HL-60 (cell line): Measurements from ENCODE around the gene GGT7.

Source experiments
- SPI1 ChIP-seq: IDR thresholded peaks from 2 replicates; pipeline ENCODE4 v1.6.1; 2012; ENCODE audit warnings: low read depth, mild to moderate bottlenecking, borderline replicate concordance
- TF ChIP-seq, protein P1 (sequence below): IDR thresholded peaks from one replicate; pipeline ENCODE4 v1.5.1; 2011; ENCODE audit warnings: low read length, control low read depth, inconsistent platforms; ENCODE audit not compliant: insufficient read depth
- TF ChIP-seq, protein P2 (sequence below): IDR thresholded peaks from 2 replicates; pipeline ENCODE4 v1.6.1; 2012; ENCODE audit warnings: low read depth; ENCODE audit not compliant: insufficient replicate concordance

DNA sequence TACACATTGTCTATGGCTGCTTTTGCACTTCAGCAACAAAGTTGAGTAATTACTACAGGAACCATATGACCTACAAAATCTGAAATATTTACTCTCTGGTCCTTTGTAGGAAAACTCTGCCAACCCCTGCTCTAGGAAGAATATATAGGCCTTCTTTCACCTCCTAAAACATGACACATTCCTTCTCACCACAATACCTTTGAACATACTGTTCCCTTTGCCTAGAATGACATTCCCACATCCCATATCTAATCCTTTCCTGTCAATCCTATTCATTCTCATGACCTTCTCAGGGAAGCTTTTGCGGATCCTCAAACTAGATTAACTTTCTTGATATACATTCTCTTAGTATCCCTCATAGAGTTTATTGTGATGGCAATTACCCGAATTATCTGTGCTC, 29.2 kb downstream of the GGT7 start:
- TF ChIP-seq, protein P1, sequence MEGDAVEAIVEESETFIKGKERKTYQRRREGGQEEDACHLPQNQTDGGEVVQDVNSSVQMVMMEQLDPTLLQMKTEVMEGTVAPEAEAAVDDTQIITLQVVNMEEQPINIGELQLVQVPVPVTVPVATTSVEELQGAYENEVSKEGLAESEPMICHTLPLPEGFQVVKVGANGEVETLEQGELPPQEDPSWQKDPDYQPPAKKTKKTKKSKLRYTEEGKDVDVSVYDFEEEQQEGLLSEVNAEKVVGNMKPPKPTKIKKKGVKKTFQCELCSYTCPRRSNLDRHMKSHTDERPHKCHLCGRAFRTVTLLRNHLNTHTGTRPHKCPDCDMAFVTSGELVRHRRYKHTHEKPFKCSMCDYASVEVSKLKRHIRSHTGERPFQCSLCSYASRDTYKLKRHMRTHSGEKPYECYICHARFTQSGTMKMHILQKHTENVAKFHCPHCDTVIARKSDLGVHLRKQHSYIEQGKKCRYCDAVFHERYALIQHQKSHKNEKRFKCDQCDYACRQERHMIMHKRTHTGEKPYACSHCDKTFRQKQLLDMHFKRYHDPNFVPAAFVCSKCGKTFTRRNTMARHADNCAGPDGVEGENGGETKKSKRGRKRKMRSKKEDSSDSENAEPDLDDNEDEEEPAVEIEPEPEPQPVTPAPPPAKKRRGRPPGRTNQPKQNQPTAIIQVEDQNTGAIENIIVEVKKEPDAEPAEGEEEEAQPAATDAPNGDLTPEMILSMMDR: no peak
- TF ChIP-seq, protein P2, sequence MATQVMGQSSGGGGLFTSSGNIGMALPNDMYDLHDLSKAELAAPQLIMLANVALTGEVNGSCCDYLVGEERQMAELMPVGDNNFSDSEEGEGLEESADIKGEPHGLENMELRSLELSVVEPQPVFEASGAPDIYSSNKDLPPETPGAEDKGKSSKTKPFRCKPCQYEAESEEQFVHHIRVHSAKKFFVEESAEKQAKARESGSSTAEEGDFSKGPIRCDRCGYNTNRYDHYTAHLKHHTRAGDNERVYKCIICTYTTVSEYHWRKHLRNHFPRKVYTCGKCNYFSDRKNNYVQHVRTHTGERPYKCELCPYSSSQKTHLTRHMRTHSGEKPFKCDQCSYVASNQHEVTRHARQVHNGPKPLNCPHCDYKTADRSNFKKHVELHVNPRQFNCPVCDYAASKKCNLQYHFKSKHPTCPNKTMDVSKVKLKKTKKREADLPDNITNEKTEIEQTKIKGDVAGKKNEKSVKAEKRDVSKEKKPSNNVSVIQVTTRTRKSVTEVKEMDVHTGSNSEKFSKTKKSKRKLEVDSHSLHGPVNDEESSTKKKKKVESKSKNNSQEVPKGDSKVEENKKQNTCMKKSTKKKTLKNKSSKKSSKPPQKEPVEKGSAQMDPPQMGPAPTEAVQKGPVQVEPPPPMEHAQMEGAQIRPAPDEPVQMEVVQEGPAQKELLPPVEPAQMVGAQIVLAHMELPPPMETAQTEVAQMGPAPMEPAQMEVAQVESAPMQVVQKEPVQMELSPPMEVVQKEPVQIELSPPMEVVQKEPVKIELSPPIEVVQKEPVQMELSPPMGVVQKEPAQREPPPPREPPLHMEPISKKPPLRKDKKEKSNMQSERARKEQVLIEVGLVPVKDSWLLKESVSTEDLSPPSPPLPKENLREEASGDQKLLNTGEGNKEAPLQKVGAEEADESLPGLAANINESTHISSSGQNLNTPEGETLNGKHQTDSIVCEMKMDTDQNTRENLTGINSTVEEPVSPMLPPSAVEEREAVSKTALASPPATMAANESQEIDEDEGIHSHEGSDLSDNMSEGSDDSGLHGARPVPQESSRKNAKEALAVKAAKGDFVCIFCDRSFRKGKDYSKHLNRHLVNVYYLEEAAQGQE: no peak
- no peak for TF ChIP-seq SPI1
